HepG2 (cell line): Measurements from ENCODE around the gene PIEZO1. TPM values are rescaled to one million over a fixed set of nuclear protein-coding genes. Genes with fewer than 3 reads are reported as not detected.

Experiments
- ATAC-seq: fragments of 200-7000 bp; cut with Tn5 transposase; 3 replicates; pipeline ENCODE4 v1.9.1; 2020; ENCODE audit warnings: mild to moderate bottlenecking, moderate library complexity
- BruUV-seq: library from RNA; stranded (reverse); fragments of 400-500 nt; replicated peaks from 2 replicates; lab custom pipeline; 2021; lab: Mats Ljungman, UMichigan
- CTCF ChIA-PET: fragments of 300-600 bp; formaldehyde crosslinking; extraction: SDS; loops from one replicate; lab custom pipeline; 2021; ENCODE audit warnings: low total read pairs, inconsistent platforms, low intra/inter-chr PET ratio; lab: Yijun Ruan, JAX
- POLR2A ChIA-PET: fragments of 350-600 bp; sonication (Branson Sonifier 250); formaldehyde crosslinking; loops from one replicate; lab custom pipeline; 2020; ENCODE audit warnings: antibody characterized with exemption, inconsistent platforms; lab: Yijun Ruan, JAX
- DNase-seq: peaks from one replicate; pipeline ENCODE4 v3.0.0-alpha.2; 2015; ENCODE audit warnings: low spot score
- FAIRE-seq: peaks from 3 replicates; lab custom pipeline; 2011; peaks lifted over from hg19 to GRCh38; lab: Jason Lieb, UNC
- H2AFZ ChIP-seq: one replicate; pipeline ENCODE4 v1.6.1; 2011; ENCODE audit warnings: low read length, inconsistent platforms
- H3K27ac ChIP-seq: fragments of 300-600 bp; 3 replicates; pipeline ENCODE4 v1.8.0; 2011; ENCODE audit warnings: mixed run types, mild to moderate bottlenecking, mixed read lengths, low read length, inconsistent platforms; ENCODE audit not compliant: insufficient read depth; ENCODE audit errors: extremely low read length
- H3K27me3 ChIP-seq, 2 experiments: fragments of 200-600 bp in 1 of 2; 2 replicates in 1 of 2; 3 replicates in 1 of 2; pipeline versions ENCODE4 v1.6.0 to v1.8.0; 2011; ENCODE audit warnings: low read length in 2 of 2, mild to moderate bottlenecking in 2 of 2, moderate library complexity in 2 of 2, inconsistent platforms in 1 of 2; ENCODE audit not compliant: insufficient read depth in 2 of 2, control insufficient read depth in 1 of 2
- H3K36me3 ChIP-seq, 2 experiments: fragments of 200-600 bp in 1 of 2; replicated peaks in 1 of 2; 2 replicates in 1 of 2; 3 replicates in 1 of 2; pipeline versions ENCODE4 v1.5.1 to v1.8.0; 2011; ENCODE audit warnings: low read length in 2 of 2, inconsistent platforms in 1 of 2; ENCODE audit not compliant: insufficient read depth in 2 of 2, control insufficient read depth in 1 of 2
- H3K4me1 ChIP-seq: 2 replicates; pipeline ENCODE4 v1.5.1; 2012; ENCODE audit warnings: low read length, inconsistent platforms; ENCODE audit not compliant: insufficient read depth
- H3K4me2 ChIP-seq: 2 replicates; pipeline ENCODE4 v1.6.0; 2011; ENCODE audit warnings: low read depth, low read length, inconsistent platforms
- H3K4me3 ChIP-seq, 3 experiments: fragments of 200-600 bp in 1 of 3; sonication (generic), shearing (Covaris generic) in 1 of 3; replicated peaks in 1 of 3; 2 replicates each; pipeline ENCODE4 v1.5.1; 2011 to 2016; ENCODE audit warnings: low read length in 3 of 3, inconsistent platforms in 2 of 3, low read depth in 2 of 3, mild to moderate bottlenecking in 2 of 3, control low read depth in 1 of 3, mixed read lengths in 1 of 3; ENCODE audit not compliant: insufficient read depth in 1 of 3
- H3K79me2 ChIP-seq: one replicate; pipeline ENCODE4 v1.6.1; 2011; ENCODE audit warnings: low read length, inconsistent platforms; ENCODE audit not compliant: insufficient read depth
- H3K9ac ChIP-seq: 2 replicates; pipeline ENCODE4 v1.6.0; 2011; ENCODE audit warnings: mild to moderate bottlenecking, low read depth, low read length, inconsistent platforms; ENCODE audit not compliant: insufficient read depth
- H3K9me3 ChIP-seq: 2 replicates; pipeline ENCODE4 v1.5.1; 2012; ENCODE audit warnings: mild to moderate bottlenecking, low read length
- H4K20me1 ChIP-seq: 2 replicates; pipeline ENCODE4 v1.6.0; 2011; ENCODE audit warnings: inconsistent platforms, mild to moderate bottlenecking, low read length, moderate library complexity; ENCODE audit not compliant: insufficient read depth
- AGO2 ChIP-seq: fragments of 200-400 bp; formaldehyde crosslinking; optimal IDR thresholded peaks from 2 replicates; pipeline ENCODE3; 2017; ENCODE audit warnings: mild to moderate bottlenecking, low read depth, low read length, moderate library complexity
- CTCF ChIP-seq: sonication (generic); formaldehyde crosslinking; IDR thresholded peaks from 2 replicates; pipeline ENCODE4 v1.5.0; 2020; ENCODE audit warnings: mild to moderate bottlenecking, missing genetic modification reagents, moderate library complexity
- GABPA ChIP-seq, 2 experiments: IDR thresholded peaks; 2 replicates each; pipeline ENCODE4 v1.6.1; 2011 to 2016; ENCODE audit warnings: low read depth in 2 of 2, low read length in 1 of 2, missing biosample characterization in 1 of 2, missing genetic modification characterization in 1 of 2
- GATAD2A ChIP-seq: IDR thresholded peaks from 2 replicates; pipeline ENCODE4 v1.6.1; 2016
- HOXA3 ChIP-seq: sonication (generic); formaldehyde crosslinking; IDR thresholded peaks from 2 replicates; pipeline ENCODE4 v1.5.0; 2020; ENCODE audit warnings: missing genetic modification reagents
- NKX3-1 ChIP-seq: sonication (generic); formaldehyde crosslinking; IDR thresholded peaks from 2 replicates; pipeline ENCODE4 v1.5.0; 2020; ENCODE audit warnings: missing genetic modification reagents
- NR2F1 ChIP-seq, 2 experiments: fragments of 450-650 bp in 1 of 2; formaldehyde crosslinking in 1 of 2; IDR thresholded peaks; 2 replicates each; pipeline versions ENCODE4 v1.5.0 to v1.6.1; 2016 to 2020; ENCODE audit warnings: mild to moderate bottlenecking in 1 of 2, missing compliant biosample characterization in 1 of 2, missing genetic modification reagents in 1 of 2, moderate library complexity in 1 of 2
- PHF21A ChIP-seq: sonication (generic); formaldehyde crosslinking; IDR thresholded peaks from 2 replicates; pipeline ENCODE4 v1.5.0; 2020; ENCODE audit warnings: mild to moderate bottlenecking, missing genetic modification reagents
- SAP130 ChIP-seq: IDR thresholded peaks from 2 replicates; pipeline ENCODE4 v1.6.1; 2016; ENCODE audit warnings: low read depth
- SCMH1 ChIP-seq: sonication (generic); formaldehyde crosslinking; IDR thresholded peaks from 2 replicates; pipeline ENCODE4 v1.9.0; 2021; ENCODE audit warnings: missing genetic modification reagents, mild to moderate bottlenecking, borderline replicate concordance
- SP1 ChIP-seq, 2 experiments: fragments of 450-650 bp in 1 of 2; sonication (generic) in 1 of 2; formaldehyde crosslinking in 1 of 2; IDR thresholded peaks; 2 replicates each; pipeline versions ENCODE4 v1.4.0 to v1.6.1; 2016 to 2020; ENCODE audit warnings: missing genetic modification reagents in 1 of 2
- STAG1 ChIP-seq: sonication (generic); formaldehyde crosslinking; IDR thresholded peaks from 2 replicates; pipeline ENCODE4 v1.4.0; 2020; ENCODE audit warnings: missing genetic modification reagents
- TEF ChIP-seq: sonication (generic); formaldehyde crosslinking; IDR thresholded peaks from 2 replicates; pipeline ENCODE4 v1.5.0; 2020; ENCODE audit warnings: missing genetic modification reagents
- THYN1 ChIP-seq: sonication (generic); formaldehyde crosslinking; IDR thresholded peaks from 2 replicates; pipeline ENCODE4 v1.8.1; 2023; ENCODE audit warnings: low read depth, mild to moderate bottlenecking, moderate library complexity, missing genetic modification reagents, borderline replicate concordance
- XRCC5 ChIP-seq: fragments of 200-400 bp; formaldehyde crosslinking; optimal IDR thresholded peaks from 2 replicates; pipeline ENCODE3; 2017; ENCODE audit warnings: mild to moderate bottlenecking, low read length
- ZBTB46 ChIP-seq: sonication (generic); formaldehyde crosslinking; IDR thresholded peaks from 2 replicates; pipeline ENCODE4 v1.4.0; 2020; ENCODE audit warnings: mild to moderate bottlenecking, missing genetic modification reagents, borderline replicate concordance
- ZFP91 ChIP-seq: sonication (generic); formaldehyde crosslinking; IDR thresholded peaks from 2 replicates; pipeline ENCODE4 v1.9.0; 2022; ENCODE audit warnings: missing genetic modification reagents, mild to moderate bottlenecking, borderline replicate concordance
- ZNF614 ChIP-seq: IDR thresholded peaks from 2 replicates; pipeline ENCODE4 v1.6.1; 2018; ENCODE audit warnings: missing biosample characterization, missing genetic modification reagents, inconsistent platforms, borderline replicate concordance
- WGBS: methylation state at CpG from one replicate; pipeline ENCODE4 v1.1.6; 2017; ENCODE audit warnings: low lambda C conversion rate; 5-methylcytosine and 5-hydroxymethylcytosine counted together
- in situ Hi-C: cut with HindIII; loops from 2 replicates; pipeline ENCODE4 v1.10.0; 2017; ENCODE audit warnings: low pct_unique_long_range_greater_than_20kb; ENCODE audit not compliant: extremely low pct_ligation_motif_present
- intact Hi-C: fragments of 100-400 bp; cut with micrococcal nuclease; formaldehyde crosslinking; loops from one replicate; pipeline ENCODE4 v1.10.0; 2022; ENCODE audit not compliant: unreplicated experiment
- polyA plus RNA-seq, 8 experiments: library from polyadenylated mRNA; depleted of rRNA in 3 of 8; stranded (reverse) in 7 of 8; unstranded in 1 of 8; fragments of >200 nt; fragmentation: Illumina TruSeq in 4 of 8; extraction: Trizol in 4 of 8; gene quantifications; 2 replicates each; pipeline versions ENCODE4 v1.2.1 to v1.2.3, GENCODE V29; 2011 to 2016; ENCODE audit warnings: low read depth in 4 of 8, missing spikeins in 1 of 8, mixed read lengths in 1 of 8; ENCODE audit not compliant: insufficient read depth in 1 of 8
- total RNA-seq, 5 experiments: library from RNA; depleted of rRNA; stranded (reverse); fragments of >200 nt; fragmentation: Illumina TruSeq; extraction: Trizol; gene quantifications; 2 replicates each; pipeline ENCODE4 v1.2.3, GENCODE V29; 2016; ENCODE audit warnings: low read depth in 1 of 5

Gene PIEZO1
- total and polyA plus RNA-seq, 2 of the 13 experiments (the other 11 are each of a cell fraction or from before 2014, with no cell fraction given) = 67.9 to 85.0 TPM

- FAIRE-seq (peak; percentile 64), DNase-seq (peak; percentile 66), ATAC-seq (peak; percentile 68)
- intact Hi-C loops (loop anchor here (1.0 kb wide), 1 partner anchor 24 kb away; no protein-coding TSS in a partner anchor), in situ Hi-C loops (no loop called here)
- peaks cover 11 to 15% of the 10 kb centered on the region in 2 experiments; a peak in 4 of 5 replicates for H3K36me3 ChIP-seq
- BruUV-seq = no TSS peak
- H3K9ac ChIP-seq = no peak overlapping the region
- peaks cover 5% of the 10 kb centered on the region for H4K20me1 ChIP-seq
- ChIA-PET CTCF (interaction anchor here (1.5 to 1.8 kb wide), 2 partner anchors 36 to 91 kb away, joined by 4 to 12 read pairs; no protein-coding TSS in a partner anchor), POLR2A (no interaction called here)
- no peak overlapping the region for H3K4me2 ChIP-seq
- no peak overlapping the region for H3K4me3 ChIP-seq
- 93% methylated on average over 18 of the region's 26 CpGs for WGBS
- H3K27ac ChIP-seq = no peak overlapping the region
- no peaks in the 10 kb centered on the region; a peak in 1 of 5 replicates for H3K27me3 ChIP-seq
- no peak overlapping the region for H2AFZ ChIP-seq
- H3K4me1 ChIP-seq = no peaks in the 10 kb centered on the region
- H3K79me2 ChIP-seq = no peaks in the 10 kb centered on the region
- no peaks in the 10 kb centered on the region for H3K9me3 ChIP-seq
- TF ChIP-seq HOXA3 (CRISPR knock-in tag) (peak; percentile 40; the same call in 1 of the 2 replicates), GATAD2A (CRISPR knock-in tag) (no peak), AGO2 (peak; percentile 73), CTCF (CRISPR knock-in tag) (peak; percentile 63), STAG1 (peak; percentile 27; the same call in 1 of the 2 replicates), SAP130 (CRISPR knock-in tag) (peak; percentile 43), SP1 (IDR thresholded peaks at IDR 0.05) (no peak), SP1 (CRISPR knock-in tag; IDR thresholded peaks at IDR 0.05) (peak; percentile 75), TEF (CRISPR knock-in tag) (no peak), SCMH1 (CRISPR knock-in tag) (no peak), ZNF614 (no peak), PHF21A (CRISPR knock-in tag) (no peak), XRCC5 (peak; percentile 69), THYN1 (CRISPR knock-in tag) (no peak), ZFP91 (CRISPR knock-in tag) (peak; percentile 42; the same call in 1 of the 2 replicates), NKX3-1 (no peak), GABPA (IDR thresholded peaks at IDR 0.05; ENCODE audit: low read depth, low read length) (no peak), GABPA (CRISPR knock-in tag; IDR thresholded peaks at IDR 0.05; ENCODE audit: low read depth) (0 out of 2 replicates have a peak, but pooled peaks have one; percentile 8), NR2F1 (CRISPR knock-in tag; IDR thresholded peaks at IDR 0.05) (no peak), ZBTB46 (CRISPR knock-in tag) (no peak)
Observed at GRCh38 chr16:88747588-88748301, 37.3 kb downstream of the PIEZO1 start.
